Measurements from ENCODE around the gene SWSAP1. TPM values are rescaled to one million over a fixed set of nuclear protein-coding genes. Genes with fewer than 3 reads are reported as not detected.

The SWSAP1 gene
- polyA plus RNA-seq, 10 donors: 0.85 to 2.1 (median 1.4) TPM

DNA sequence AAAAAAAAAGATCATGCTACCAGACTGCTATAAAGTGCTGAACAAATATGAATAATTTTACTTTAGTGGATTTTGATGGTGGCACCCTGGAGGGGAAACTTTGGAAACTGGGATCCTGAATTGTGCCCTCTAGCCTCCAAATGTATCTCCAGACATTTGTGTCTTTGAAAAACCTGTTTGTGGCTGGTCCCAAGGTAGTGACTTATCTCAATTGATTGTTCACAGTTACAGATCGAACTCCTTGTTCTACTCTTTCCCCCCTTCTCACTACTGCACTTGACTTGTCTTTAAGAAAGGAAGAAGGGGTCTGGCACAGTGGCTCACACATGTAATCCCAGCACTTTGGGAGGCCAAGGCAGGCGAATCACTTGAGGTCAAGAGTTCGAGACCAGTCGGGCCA, 34.1 kb downstream of the SWSAP1 start:
- DNase-seq: no peak

DNA sequence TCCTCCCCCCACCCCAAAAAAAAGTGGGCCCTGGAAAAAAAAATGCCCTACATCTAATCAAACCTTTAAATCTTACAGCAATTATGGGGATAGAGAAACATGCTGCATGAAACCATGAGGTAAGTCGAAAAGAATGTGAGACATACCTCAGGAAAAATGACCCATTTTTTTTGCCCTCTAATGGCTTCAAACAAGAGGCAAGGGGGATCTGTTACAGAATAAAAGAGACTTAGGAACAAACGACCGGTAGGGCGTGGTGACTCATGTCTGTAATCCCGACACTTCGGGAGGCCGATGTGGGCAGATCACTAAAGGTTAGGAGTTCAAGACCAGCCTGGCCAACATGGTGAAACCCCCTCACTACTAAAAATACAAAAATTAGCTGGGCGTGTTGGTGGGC, 36.2 kb downstream of the SWSAP1 start:
- DNase-seq: no peak

DNA sequence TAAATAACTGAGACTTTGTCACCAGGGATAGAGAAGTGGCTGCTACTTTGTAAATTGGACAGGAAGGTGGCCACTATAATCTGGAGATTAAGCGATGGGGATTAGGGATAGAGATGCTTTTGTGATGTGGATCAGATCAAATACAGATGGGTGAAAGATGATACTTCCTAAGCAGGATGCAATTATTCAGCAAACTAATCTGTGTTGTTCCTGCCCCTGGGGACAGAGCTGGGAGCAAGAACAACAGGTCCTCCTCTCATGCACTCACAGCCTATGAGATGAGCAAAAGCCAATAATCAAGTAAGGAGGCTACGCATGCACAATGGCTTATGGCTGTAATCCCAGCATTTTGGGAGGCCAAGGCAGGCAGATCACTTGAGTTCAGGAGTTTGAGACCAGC, 40.1 kb downstream of the SWSAP1 start:
- DNase-seq: no peak

DNA sequence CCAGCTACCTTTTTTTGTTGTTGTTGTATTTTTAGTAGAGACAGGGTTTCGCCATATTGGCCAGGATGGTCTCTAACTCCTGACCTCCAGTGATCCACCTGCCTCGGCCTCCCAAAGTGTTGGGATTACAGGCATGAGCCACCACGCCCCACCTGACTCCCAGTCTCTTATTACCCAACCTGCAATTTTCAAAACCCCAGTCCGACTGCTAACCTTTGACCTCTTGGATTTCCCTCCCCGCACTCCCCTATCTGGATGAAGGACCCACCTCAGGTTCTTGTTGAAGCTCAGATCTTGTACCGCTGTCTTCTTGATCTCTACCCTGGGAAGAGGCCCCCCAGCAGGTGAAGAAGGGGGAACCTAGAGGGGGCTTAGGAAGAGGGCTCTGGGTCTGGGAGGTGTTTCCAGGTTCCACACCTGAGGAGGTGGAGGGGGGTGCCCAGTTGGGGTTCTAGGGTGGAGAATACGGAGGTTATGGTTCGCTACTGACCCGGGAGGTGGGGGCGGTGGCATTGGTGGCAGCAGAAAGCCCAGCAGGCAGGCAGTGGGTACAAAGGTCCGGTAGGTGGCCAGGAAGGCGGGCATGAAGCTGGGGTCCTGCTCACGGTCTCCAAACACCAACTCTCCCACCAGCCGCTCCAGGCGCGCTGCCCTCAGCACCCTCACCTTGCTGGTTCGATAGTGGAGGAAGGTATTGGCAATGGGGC, 42.0 kb downstream of the SWSAP1 start:
- no peak for DNase-seq

DNA sequence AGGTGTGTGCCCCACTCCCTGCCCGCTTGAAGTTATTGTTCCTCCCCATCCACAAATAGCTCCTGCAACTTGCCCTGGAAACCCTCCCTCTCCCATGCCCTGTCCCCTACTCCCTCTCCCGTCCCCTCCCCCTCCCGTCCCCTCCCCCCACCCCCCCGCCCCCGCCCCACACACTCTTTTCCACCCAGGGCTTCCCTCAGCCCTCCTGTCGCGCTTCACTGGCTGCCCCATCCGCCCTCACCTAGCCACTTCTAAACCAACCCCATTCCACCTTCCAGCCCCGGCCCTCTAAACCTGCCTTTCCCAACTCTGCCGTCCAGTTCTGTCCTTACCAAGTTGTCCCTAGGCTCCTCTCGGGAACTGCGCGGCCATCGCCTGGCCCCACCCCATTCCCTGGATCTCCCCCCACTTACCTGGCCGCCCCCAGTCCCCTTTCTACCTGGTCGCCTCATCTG, 43.7 kb downstream of the SWSAP1 start:
- no peak for DNase-seq

DNA sequence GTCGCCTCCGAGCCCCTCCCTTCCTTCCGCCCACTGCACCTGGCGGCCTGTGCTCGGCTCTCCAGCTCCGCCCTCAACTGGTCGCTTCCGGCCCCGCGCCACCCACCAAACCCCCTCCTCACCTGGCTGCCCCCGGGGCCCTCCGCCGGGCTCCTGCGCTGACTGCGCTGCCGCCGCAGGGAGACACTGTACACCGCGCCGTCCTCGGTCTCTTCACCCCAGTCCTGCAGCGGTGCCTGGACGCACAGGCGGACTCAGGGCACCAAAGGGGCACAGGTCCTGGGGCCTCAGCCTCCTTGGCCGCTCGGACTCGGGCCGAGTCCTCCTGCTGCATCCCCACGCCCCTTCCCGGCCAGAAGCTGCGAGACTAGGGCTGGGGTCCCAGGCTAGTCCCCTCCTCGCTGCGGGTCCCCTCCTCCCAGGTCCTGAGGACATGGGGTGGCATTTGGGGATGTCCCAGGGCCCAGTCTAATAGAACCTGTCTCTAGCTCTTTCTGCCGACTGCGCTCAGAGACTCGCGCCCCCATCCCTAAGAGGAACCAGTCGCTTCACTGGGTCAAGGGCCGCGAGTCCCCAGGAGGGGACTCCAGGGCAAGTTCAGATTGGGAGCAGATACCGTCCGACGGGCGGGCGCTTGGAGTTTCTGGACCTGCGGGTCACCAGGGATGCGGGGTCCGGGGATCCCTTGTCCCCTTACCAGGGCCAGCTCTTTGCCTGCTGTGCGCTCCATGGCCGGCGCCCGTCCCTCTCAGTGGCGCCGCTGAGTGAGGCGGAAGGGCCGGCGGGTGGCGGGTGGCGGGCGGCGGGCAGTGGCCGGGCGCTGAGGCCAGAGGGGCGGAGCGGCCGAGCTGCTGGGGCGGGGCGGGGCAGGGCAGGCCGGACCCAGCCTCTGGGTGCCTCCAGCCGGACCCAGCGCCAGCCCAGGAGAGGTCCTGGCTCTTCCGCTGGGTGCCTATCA, 44.4 kb downstream of the SWSAP1 start, which contains the start of gene RGL3:
Gene RGL3, minus strand, starts transcription at position 766 of the 958 bp plus-strand sequence. Its CDS starts 36 bp downstream, at position 730.
- DNase-seq: peak in 1 of 3 donors; percentile 17

DNA sequence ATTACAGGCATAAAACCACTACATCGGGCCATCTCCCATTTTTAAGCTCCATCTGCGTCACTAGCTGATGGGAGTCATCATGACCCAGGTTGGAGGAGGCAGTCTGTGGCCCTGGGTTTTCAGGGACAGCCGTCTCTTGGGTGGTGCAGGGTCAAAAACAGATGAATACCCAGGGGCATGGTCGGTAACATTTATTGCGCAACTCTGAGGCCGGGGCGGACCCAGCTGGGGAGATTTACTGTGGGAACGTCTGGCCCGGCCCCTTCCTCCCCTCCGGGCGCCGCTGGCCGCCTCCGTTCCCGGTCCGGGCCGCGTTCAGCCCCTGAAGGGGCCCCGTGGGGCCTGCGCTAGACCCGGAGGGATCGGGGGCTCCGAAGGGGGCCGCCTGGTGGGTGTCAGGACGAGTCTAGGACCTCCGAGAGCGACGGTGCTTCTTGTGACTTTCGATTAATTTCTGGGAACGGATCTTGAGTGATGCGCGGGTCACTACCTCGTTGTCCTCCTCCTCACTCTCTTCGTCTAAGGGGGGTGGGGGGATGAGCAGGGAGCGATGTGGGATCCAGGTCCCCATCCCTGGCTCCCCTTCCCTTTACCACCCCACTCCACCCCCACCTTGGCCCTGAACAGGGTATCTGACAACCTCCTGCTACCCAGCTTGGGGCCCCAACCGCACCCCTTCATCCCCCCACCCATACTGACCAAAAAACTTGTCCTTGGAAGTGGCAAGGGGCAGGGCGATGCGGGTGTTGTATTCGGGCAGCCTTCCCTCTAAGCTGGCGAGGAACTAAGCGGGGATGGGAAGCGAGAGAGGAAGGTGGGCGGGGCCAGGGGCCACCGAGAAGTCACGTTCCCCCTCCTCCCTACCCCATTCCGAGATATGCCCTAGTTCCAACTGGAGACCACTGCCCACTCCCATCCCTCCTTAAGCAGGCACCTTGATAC, 46.2 kb downstream of the SWSAP1 start:
- DNase-seq: peak in 1 of 3 donors; percentile 50

DNA sequence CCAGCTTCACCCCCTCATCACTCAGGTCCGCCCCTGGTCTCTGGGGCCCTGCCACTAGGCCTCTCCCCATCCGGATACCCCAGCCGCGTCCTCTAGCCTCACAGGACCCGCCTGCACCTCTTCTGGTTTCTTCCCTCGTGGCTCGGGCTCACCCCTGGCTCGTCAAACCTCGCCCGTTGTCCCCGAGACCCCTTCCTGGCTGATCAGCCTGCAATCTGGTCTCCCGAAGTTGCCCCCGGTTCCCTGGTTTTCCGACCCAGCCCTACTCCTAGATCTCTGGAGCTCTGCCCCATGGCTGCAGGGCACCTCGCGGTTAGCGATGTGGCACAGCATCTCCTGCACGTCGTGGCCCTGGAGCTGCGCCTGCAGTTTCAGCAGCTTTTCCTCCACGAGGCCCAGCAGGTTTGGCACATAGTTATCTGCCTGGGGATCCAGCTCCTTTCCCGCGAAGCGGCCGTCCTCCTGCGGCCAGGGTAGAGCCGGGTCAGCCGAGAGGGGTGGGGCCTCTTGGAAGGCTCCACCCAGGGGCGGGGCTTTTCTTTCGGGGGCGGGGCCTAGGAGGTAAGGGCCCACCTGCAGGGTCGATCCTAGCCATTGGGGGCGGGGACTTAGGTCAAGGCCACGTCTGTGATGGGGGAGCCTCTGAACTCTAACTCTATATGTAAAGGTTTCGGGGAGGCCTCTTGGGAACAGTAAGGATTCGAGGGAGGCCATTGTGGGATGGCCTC, 47.1 kb downstream of the SWSAP1 start:
- DNase-seq: peak in 1 of 3 donors; percentile 25

DNA sequence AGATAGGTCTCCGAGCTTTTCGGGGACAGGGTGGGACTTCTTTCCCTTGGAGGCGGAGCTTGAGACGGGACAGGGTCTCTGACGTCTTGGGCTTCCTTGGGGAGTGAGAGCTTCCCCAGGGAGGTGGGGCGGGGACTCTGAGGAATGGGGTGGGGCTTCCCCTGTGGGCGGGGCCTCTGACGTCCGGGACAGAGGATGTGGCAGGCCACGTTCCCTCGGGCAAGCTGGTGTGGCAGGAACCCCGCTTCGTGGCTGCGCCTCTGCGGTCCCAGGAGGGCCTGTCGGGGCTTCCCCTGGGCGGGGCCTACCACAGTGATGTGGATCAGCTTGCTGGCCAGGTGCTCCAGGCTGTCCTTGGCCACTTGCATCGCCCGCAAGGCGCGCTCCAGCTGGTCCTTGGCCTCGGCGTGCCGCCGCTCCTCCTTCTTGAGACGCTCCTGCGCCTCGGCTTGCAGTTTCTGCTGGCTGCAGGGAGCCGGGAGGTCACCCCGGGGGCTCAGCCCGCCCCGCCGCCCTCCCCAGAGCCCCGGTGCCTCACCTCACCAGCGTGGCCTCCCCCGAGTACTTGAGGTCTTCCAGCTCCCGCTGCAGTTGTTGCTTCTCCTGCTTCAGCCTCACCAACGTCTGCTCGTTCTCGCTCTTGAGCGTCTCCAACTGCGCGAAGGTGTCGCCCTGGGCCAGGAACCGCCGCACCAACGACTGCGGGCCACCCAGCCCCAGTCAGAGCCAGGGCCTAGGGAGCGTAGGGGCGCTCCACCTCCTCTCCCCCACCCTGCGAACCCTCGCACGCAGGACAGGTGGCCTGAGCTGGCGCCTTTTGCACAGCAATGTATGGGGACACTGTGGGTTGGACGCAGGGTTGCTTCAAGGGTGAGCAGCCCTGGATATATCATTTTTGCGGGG, 47.9 kb downstream of the SWSAP1 start:
- peak in 1 of 3 donors; percentile 54 for DNase-seq

DNA sequence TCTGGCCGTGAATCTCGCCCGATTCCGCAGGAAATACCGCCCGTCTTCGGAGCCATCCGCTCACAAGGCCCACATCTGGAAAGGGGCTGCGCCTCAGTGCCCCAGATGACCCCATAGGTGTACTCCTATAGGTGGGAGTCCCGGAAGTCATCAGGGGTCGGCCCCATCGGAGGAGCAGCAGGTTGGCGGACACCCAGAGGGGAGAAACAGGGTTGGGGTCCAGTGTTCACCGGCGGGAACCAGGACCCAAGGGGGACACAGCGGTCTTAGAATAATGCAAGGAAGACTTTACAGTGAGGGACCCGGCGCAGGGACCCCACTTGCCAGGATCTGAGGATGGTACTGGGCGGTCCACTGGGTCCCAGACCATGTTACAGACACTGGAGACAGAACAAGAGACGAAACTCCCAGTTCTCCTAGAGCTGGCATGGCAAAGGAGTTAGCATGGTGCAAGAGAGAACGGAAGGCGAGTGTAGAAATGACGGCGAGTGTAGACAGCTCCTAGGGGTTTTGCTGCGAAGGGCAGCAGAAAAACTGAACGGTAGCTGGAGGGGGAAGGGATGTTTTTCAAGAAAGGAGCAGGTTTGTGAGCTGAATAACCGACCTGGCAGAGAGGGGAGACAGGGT, 48.8 kb downstream of the SWSAP1 start:
- no peak for DNase-seq

DNA sequence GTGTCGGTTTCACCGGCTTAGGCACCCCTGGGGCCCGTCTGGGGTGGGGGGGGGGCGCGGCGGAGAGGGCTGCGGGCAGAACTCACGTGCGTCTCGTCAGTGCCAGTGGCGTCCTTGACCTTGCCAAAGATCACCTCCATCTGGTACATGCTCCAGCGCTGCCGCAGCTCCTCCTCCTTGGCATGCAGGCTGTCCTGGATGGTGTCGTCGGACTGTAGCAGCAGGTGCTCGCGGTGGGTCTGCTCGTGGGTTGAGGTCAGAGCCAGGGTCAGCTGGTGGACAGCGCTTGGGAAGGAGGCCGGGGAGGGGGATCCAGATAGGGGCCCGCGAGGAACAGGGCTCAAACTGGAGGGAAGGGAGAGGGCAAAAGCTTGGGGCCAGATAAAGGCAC, 49.3 kb downstream of the SWSAP1 start:
- no peak for DNase-seq

Other genes starting within 250 kb of the SWSAP1 start
- 10 to 100 TPM in 8 of 10 donors, 1 to 10 TPM in 2; 6.9 to 19.2 (median 11.4) TPM for gene SPC24, start 218.9 kb upstream of the SWSAP1 start, polyA plus RNA-seq (ENCODE audit: insufficient read length in 10 of 10)
- 100 to 1,000 TPM in 9 of 10 donors, 10 to 100 TPM in 1; 99.0 to 131 (median 106) TPM for gene KANK2, start 177.1 kb upstream of the SWSAP1 start, polyA plus RNA-seq (ENCODE audit: insufficient read length in 10 of 10)
- gene ANGPTL8, start 135.0 kb upstream of the SWSAP1 start, polyA plus RNA-seq (ENCODE audit: insufficient read length in 10 of 10): under 1 TPM in 8 of 10 donors, not detected in 2; 0.36 to 0.96 (median 0.53) TPM
- gene DOCK6, start 112.1 kb upstream of the SWSAP1 start, polyA plus RNA-seq (ENCODE audit: insufficient read length in 10 of 10): 10 to 100 TPM; 26.3 to 67.9 (median 36.2) TPM
- under 1 TPM in 1 of 10 donors, not detected in 9; 0.22 TPM for gene TSPAN16, start 78.5 kb upstream of the SWSAP1 start, polyA plus RNA-seq (ENCODE audit: insufficient read length in 10 of 10)
- gene RAB3D, start 35.0 kb upstream of the SWSAP1 start, polyA plus RNA-seq (ENCODE audit: insufficient read length in 10 of 10): 10 to 100 TPM in 2 of 10 donors, 1 to 10 TPM in 8; 5.2 to 12.5 (median 6.2) TPM
- 10 to 100 TPM; 35.7 to 44.1 (median 39.9) TPM for gene TMEM205, start 28.4 kb upstream of the SWSAP1 start, polyA plus RNA-seq (ENCODE audit: insufficient read length in 10 of 10)
- gene CCDC159, start 28.1 kb upstream of the SWSAP1 start, polyA plus RNA-seq (ENCODE audit: insufficient read length in 10 of 10): 10 to 100 TPM in 4 of 10 donors, 1 to 10 TPM in 6; 4.9 to 13.4 (median 9.0) TPM
- gene PLPPR2, start 19.2 kb upstream of the SWSAP1 start, polyA plus RNA-seq (ENCODE audit: insufficient read length in 10 of 10): 10 to 100 TPM in 9 of 10 donors, 1 to 10 TPM in 1; 9.4 to 15.6 (median 12.6) TPM
- 1 to 10 TPM; 2.6 to 3.9 (median 3.1) TPM for gene EPOR, start 9.6 kb downstream of the SWSAP1 start, polyA plus RNA-seq (ENCODE audit: insufficient read length in 10 of 10)
- gene RGL3, start 44.6 kb downstream of the SWSAP1 start, polyA plus RNA-seq (ENCODE audit: insufficient read length in 10 of 10): 1 to 10 TPM in 1 of 10 donors, under 1 TPM in 9; 0.32 to 1.7 (median 0.62) TPM
- under 1 TPM in 9 of 10 donors, not detected in 1; 0.16 to 0.46 (median 0.26) TPM for gene ODAD3, start 60.5 kb downstream of the SWSAP1 start, polyA plus RNA-seq (ENCODE audit: insufficient read length in 10 of 10)
- gene PRKCSH, start 61.0 kb downstream of the SWSAP1 start, polyA plus RNA-seq (ENCODE audit: insufficient read length in 10 of 10): 100 to 1,000 TPM; 136 to 229 (median 180) TPM
- under 1 TPM in 4 of 10 donors, not detected in 6; 0.07 to 0.34 (median 0.22) TPM for gene ELAVL3, start 106.4 kb downstream of the SWSAP1 start, polyA plus RNA-seq (ENCODE audit: insufficient read length in 10 of 10)
- 1 to 10 TPM; 3.6 to 7.0 (median 5.9) TPM for gene ZNF653, start 131.2 kb downstream of the SWSAP1 start, polyA plus RNA-seq (ENCODE audit: insufficient read length in 10 of 10)
- gene ECSIT, start 154.5 kb downstream of the SWSAP1 start, polyA plus RNA-seq (ENCODE audit: insufficient read length in 10 of 10): 10 to 100 TPM; 29.7 to 48.4 (median 39.1) TPM
- gene CNN1, start 164.2 kb downstream of the SWSAP1 start, polyA plus RNA-seq (ENCODE audit: insufficient read length in 10 of 10): 100 to 1,000 TPM in 6 of 10 donors, 10 to 100 TPM in 4; 63.4 to 203 (median 124) TPM
- gene ELOF1, start 184.6 kb downstream of the SWSAP1 start, polyA plus RNA-seq (ENCODE audit: insufficient read length in 10 of 10): 10 to 100 TPM; 26.8 to 42.6 (median 31.7) TPM
- gene ACP5, start 203.0 kb downstream of the SWSAP1 start, polyA plus RNA-seq (ENCODE audit: insufficient read length in 10 of 10): 1 to 10 TPM; 1.0 to 4.6 (median 2.4) TPM
- 10 to 100 TPM; 12.2 to 17.6 (median 14.3) TPM for gene ZNF627, start 222.8 kb downstream of the SWSAP1 start, polyA plus RNA-seq (ENCODE audit: insufficient read length in 10 of 10)

Measured in muscle of back (tissue), 11 donors.